GM18502 (cell line): ENCODE results near the gene CPED1.
"Not testable (repeated sequence)": the region's sequence is repeated elsewhere in the genome, so short reads cannot be mapped to it uniquely, and the experiment has no call there.

Experiments used
- ATAC-seq: cut with Tn5 transposase; IDR thresholded peaks from one replicate; pipeline ENCODE4 v1.9.1; 2021; ENCODE audit warnings: mild to moderate bottlenecking; ENCODE audit not compliant: unreplicated experiment, poor library complexity

CPED1 gene

DNA sequence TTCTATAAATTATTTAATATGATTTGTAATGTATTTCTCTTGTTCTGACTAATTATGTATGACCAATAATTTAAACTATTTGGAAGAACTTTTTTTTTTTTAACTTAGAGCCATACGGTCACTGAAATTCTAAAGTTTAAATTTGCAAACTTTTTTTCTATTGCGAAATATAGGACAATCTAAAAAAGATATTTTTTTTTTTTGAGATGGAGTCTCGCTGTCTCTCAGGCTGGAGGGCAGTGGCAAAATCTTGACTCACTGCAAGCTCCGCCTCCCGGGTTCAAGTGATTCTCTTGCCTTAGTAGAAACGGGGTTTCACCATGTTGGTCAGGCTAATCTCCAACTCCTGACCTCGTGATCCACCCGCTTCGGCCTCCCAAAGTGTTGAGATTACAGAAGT is 130.5 kb downstream of the CPED1 start:
- no peak for ATAC-seq

GRCh38 chr7:121123032-121123431 is 134.5 kb downstream of the CPED1 start:
- no peak for ATAC-seq

GRCh38 chr7:121125454-121125853 is 136.9 kb downstream of the CPED1 start:
- not testable (repeated sequence) for ATAC-seq

GRCh38 chr7:121126201-121126600 is 137.7 kb downstream of the CPED1 start:
- ATAC-seq: no peak

GRCh38 chr7:121126801-121127534 is 138.5 kb downstream of the CPED1 start:
- no peak for ATAC-seq

DNA sequence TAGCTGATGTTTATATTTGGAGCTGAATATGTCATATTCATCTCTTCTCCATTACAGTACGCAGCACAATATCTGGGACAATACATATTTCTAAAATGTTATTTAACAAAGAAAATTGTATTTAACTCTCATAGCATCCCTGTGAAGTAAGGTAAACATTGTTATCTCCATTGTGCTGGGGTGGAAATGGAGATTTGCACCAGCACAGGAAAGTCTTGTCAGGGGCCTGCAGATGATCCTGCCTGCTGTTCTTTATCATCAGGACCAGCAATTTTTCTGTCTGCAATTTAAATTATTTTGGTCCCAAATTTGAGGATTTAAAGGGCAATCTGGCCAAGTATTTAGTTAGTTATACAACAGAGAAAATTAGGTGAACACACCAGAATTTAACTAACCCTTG is 144.4 kb downstream of the CPED1 start:
- no peak for ATAC-seq

GRCh38 chr7:121133444-121133843 is 144.9 kb downstream of the CPED1 start:
- ATAC-seq: no peak

GRCh38 chr7:121137580-121137979 is 149.1 kb downstream of the CPED1 start:
- ATAC-seq: no peak

DNA sequence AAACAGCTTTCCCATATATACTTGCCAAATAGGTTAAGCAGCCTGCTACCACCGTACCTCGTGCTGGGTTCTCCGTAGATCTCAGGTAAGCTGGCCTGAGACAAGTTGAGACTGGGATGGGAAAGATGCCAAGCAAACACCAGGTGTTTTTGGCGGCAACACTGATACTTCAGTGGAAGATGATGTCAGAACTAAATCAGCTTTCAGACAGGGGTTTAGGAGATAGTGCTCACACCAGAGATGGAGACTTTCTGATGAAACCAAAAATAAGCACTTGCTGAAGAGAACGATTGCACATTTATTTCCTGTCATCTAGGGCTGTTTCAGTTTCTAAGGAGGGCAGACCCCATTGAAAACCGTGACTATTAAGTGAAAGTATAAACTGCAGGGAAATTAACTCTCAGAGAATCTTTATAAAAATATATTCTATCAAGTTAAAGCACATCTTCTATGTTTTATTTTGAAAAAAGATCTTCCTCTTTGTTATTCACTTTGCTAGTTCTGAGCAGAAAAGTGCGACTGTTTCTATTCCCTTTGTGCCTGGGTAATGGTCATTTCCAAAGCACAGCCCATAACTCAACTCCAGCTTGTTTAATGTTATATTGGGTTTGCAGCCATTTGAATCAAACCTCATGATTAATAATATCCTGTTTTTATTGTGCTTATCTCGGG is 149.9 kb downstream of the CPED1 start:
- ATAC-seq: peak; percentile 100

- no peak for ATAC-seq
These were observed 150.9 kb downstream of the CPED1 start for GRCh38 chr7:121139427-121139826.

- no peak for ATAC-seq
These were observed 152.3 kb downstream of the CPED1 start for GRCh38 chr7:121140790-121141189.

- no peak for ATAC-seq
These were observed 163.3 kb downstream of the CPED1 start for GRCh38 chr7:121151774-121152221.

- ATAC-seq: no peak
These were observed 164.9 kb downstream of the CPED1 start for GRCh38 chr7:121153411-121153810.

- no peak for ATAC-seq
These were observed 165.5 kb downstream of the CPED1 start for GRCh38 chr7:121153995-121154394.

DNA sequence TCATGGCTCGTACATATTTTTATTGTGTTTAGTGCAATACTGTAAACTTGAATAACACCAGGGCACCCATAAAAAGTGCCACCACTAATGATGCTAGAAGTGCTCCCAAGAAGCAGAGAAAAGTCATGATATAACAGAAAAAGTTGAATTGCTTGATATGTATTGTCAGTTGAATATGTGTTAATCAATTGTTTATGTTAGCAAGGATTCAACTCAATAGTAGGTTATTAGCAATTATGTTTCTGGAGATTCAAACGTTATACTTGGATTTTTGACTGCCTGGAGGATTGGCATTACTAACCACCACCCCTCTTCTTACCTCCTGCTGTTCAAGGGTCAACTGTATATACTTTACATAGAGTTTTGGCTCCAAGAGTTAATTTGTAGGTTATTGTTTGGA is 168.3 kb downstream of the CPED1 start:
- no peak for ATAC-seq

DNA sequence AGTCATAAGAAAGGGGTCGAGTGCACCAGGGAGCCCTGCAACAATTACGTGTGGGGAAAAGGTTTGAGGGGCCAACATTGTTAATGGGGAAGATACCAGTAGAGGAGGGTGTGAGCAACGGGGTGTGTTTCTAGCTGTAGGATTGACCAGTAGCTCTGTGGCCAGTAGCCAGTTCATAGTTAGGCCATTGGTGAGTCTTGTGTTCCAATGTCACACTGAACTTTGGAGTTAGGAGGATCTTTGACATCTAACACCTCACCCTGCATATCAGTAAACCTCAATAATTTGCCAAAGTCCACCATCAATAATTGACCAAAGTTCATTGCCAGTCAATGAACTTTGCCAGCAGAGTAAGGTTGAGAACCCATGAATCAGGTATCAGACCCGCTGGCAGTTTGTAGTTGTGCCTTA is 168.8 kb downstream of the CPED1 start:
- no peak for ATAC-seq

GRCh38 chr7:121157885-121158590 is 169.5 kb downstream of the CPED1 start:
- no peak for ATAC-seq

GRCh38 chr7:121158665-121159064 is 170.2 kb downstream of the CPED1 start:
- ATAC-seq: no peak

DNA sequence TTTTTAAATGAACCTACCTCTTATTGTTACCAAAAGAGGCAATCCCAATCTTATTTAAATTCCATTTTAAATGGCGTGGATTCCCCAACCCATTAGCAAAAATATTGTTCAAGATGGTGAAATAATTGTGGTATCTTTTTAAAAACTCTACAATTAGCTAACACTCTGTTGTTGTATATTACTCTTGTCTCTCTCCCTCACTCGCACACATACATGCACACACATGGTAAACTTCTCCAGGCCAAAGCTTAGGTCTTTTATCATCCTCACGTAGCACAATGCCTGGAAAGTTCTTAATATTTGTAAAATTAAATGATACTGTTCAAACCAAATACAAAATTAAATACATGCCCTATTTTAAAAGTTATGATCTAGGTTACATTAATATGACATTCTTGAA is 171.0 kb downstream of the CPED1 start:
- no peak for ATAC-seq

- no peak for ATAC-seq
These were observed 171.9 kb downstream of the CPED1 start for GRCh38 chr7:121160150-121161008.
